HEK293 (cell line): ENCODE measurements around the gene MED23.

Experiments
- CTCF ChIP-seq: fragments of 450-650 bp; formaldehyde crosslinking; IDR thresholded peaks from 2 replicates; pipeline ENCODE4 v1.5.1; 2016; ENCODE audit warnings: missing biosample characterization, missing genetic modification characterization
- GLIS1 ChIP-seq: fragments of 450-650 bp; formaldehyde crosslinking; IDR thresholded peaks from 2 replicates; pipeline ENCODE4 v1.5.1; 2016; ENCODE audit warnings: missing biosample characterization, missing genetic modification characterization
- MYNN ChIP-seq: fragments of 450-650 bp; formaldehyde crosslinking; IDR thresholded peaks from 2 replicates; pipeline ENCODE4 v1.5.1; 2016; ENCODE audit warnings: missing biosample characterization, missing genetic modification characterization, borderline replicate concordance
- REPIN1 ChIP-seq: fragments of 450-650 bp; formaldehyde crosslinking; IDR thresholded peaks from 2 replicates; pipeline ENCODE4 v1.5.1; 2017; ENCODE audit warnings: missing biosample characterization, missing genetic modification characterization, low read depth
- REST ChIP-seq: fragments of 450-650 bp; formaldehyde crosslinking; IDR thresholded peaks from 2 replicates; pipeline ENCODE4 v1.5.1; 2016; ENCODE audit warnings: missing biosample characterization, missing genetic modification characterization
- SETDB1 ChIP-seq: IDR thresholded peaks from one replicate; pipeline ENCODE4 v1.6.1; 2017; ENCODE audit warnings: mild to moderate bottlenecking, low read length, moderate library complexity, mixed read lengths; ENCODE audit not compliant: insufficient read length
- SP2 ChIP-seq: fragments of 450-650 bp; formaldehyde crosslinking; IDR thresholded peaks from 2 replicates; pipeline ENCODE4 v1.5.1; 2016; ENCODE audit warnings: missing biosample characterization, missing genetic modification characterization
- YY2 ChIP-seq: fragments of 450-650 bp; formaldehyde crosslinking; IDR thresholded peaks from 2 replicates; pipeline ENCODE4 v1.5.1; 2016; ENCODE audit warnings: missing biosample characterization, missing genetic modification characterization
- ZNF114 ChIP-seq: fragments of 450-650 bp; formaldehyde crosslinking; IDR thresholded peaks from 2 replicates; pipeline ENCODE4 v1.5.0; 2017; ENCODE audit warnings: missing biosample characterization, missing genetic modification characterization
- ZNF19 ChIP-seq: fragments of 450-650 bp; formaldehyde crosslinking; IDR thresholded peaks from 2 replicates; pipeline ENCODE4; 2016; ENCODE audit warnings: missing biosample characterization, missing genetic modification characterization, low read depth
- ZNF792 ChIP-seq: fragments of 450-650 bp; formaldehyde crosslinking; IDR thresholded peaks from 2 replicates; pipeline ENCODE4 v1.5.1; 2016; ENCODE audit warnings: missing biosample characterization, missing genetic modification characterization
- TF ChIP-seq, protein P1 (sequence below): fragments of 450-650 bp; formaldehyde crosslinking; IDR thresholded peaks from 2 replicates; pipeline ENCODE4 v1.5.1; 2016; ENCODE audit warnings: missing biosample characterization, missing genetic modification characterization
- TF ChIP-seq, protein P2 (sequence below): fragments of 450-650 bp; formaldehyde crosslinking; conservative IDR thresholded peaks from 2 replicates; pipeline ENCODE4 v1.5.1; 2016; ENCODE audit warnings: low read depth, missing biosample characterization, missing genetic modification characterization

DNA sequence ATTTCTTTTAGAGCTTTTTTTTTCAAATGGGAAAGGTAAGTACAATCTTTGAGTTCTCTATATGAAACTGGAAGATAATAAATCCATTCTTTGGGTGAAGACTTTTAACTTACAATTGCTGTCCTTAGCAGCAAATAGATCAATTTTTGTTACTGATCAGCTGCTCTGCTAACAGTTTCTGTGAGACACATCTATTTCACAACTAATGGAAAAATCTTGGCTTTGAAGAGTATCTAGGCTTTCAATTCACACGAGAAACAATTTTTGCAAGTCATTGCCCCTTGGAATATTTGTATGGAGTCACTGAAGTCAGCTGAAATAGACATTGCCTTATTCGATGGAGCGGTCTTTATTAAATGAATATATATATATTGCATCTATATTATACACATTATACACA is 75.5 kb downstream of the MED23 start:
- TF ChIP-seq ZNF792 (tag by site-specific recombination) (no peak), REST (no peak), MYNN (tag by site-specific recombination) (no peak), ZNF19 (tag by site-specific recombination) (no peak), GLIS1 (no peak), SETDB1 (no peak), REPIN1 (tag by site-specific recombination) (no peak), SP2 (tag by site-specific recombination) (no peak), CTCF (no peak), ZNF114 (no peak), YY2 (no peak)
- TF ChIP-seq, protein P1, sequence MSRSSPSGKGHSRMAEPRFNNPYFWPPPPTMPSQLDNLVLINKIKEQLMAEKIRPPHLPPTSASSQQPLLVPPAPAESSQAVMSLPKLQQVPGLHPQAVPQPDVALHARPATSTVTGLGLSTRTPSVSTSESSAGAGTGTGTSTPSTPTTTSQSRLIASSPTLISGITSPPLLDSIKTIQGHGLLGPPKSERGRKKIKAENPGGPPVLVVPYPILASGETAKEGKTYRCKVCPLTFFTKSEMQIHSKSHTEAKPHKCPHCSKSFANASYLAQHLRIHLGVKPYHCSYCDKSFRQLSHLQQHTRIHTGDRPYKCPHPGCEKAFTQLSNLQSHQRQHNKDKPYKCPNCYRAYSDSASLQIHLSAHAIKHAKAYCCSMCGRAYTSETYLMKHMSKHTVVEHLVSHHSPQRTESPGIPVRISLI (tag by site-specific recombination) = no peak
- TF ChIP-seq, protein P2, sequence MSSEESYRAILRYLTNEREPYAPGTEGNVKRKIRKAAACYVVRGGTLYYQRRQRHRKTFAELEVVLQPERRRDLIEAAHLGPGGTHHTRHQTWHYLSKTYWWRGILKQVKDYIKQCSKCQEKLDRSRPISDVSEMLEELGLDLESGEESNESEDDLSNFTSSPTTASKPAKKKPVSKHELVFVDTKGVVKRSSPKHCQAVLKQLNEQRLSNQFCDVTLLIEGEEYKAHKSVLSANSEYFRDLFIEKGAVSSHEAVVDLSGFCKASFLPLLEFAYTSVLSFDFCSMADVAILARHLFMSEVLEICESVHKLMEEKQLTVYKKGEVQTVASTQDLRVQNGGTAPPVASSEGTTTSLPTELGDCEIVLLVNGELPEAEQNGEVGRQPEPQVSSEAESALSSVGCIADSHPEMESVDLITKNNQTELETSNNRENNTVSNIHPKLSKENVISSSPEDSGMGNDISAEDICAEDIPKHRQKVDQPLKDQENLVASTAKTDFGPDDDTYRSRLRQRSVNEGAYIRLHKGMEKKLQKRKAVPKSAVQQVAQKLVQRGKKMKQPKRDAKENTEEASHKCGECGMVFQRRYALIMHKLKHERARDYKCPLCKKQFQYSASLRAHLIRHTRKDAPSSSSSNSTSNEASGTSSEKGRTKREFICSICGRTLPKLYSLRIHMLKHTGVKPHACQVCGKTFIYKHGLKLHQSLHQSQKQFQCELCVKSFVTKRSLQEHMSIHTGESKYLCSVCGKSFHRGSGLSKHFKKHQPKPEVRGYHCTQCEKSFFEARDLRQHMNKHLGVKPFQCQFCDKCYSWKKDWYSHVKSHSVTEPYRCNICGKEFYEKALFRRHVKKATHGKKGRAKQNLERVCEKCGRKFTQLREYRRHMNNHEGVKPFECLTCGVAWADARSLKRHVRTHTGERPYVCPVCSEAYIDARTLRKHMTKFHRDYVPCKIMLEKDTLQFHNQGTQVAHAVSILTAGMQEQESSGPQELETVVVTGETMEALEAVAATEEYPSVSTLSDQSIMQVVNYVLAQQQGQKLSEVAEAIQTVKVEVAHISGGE (tag by site-specific recombination) = no peak
